ENCODE results near the gene RIIAD1. TPM values are rescaled to one million over a fixed set of nuclear protein-coding genes. Genes with fewer than 3 reads are reported as not detected.
"Not testable (repeated sequence)": the region's sequence is repeated elsewhere in the genome, so short reads cannot be mapped to it uniquely, and the experiment has no call there.

Gene RIIAD1
- total and polyA plus RNA-seq, 12 donors, result 0.44 to 31.3 (median 5.3) TPM; not detected in 4

DNA sequence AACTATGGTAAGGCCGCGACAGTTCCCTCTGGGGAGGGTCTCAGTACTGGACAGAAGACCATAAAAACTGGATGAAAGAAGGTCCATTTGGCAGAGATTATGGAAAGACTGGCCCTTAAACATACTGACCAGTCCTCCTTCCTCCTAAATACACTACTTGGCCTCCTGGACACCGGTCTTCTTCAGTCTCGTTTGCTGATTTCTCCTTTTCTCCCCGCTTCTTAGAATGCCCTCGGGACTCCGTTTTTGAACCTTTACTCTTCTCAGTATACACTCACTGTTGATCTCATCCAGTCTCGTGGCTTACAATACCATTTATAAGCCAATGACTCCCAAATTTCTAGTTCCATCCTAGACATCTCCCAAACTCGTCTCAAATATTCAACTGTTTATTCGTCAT lies 42.7 kb downstream of the RIIAD1 start:
- Histone ChIP-seq H3K4me3 (peak overlapping the region in 2 of 4 donors; percentile 76 to 81), H3K9me3 (replicated peaks in 1 of 3) (no peaks in the 10 kb centered on the region), H3K27ac (peak overlapping the region; percentile 6 to 91 (median 81)), H3K27me3 (no peaks in the 10 kb centered on the region), H3K36me3 (replicated peaks in 1 of 2) (peaks cover 0 to 30% of the 10 kb centered on the region in 2 donors), H3K4me1 (replicated peaks in 1 of 2) (peaks cover 9 to 11% of the 10 kb centered on the region in 2 donors)
- intact Hi-C loops (cut with DNase I), result no loop called here
- TF ChIP-seq, protein P1, sequence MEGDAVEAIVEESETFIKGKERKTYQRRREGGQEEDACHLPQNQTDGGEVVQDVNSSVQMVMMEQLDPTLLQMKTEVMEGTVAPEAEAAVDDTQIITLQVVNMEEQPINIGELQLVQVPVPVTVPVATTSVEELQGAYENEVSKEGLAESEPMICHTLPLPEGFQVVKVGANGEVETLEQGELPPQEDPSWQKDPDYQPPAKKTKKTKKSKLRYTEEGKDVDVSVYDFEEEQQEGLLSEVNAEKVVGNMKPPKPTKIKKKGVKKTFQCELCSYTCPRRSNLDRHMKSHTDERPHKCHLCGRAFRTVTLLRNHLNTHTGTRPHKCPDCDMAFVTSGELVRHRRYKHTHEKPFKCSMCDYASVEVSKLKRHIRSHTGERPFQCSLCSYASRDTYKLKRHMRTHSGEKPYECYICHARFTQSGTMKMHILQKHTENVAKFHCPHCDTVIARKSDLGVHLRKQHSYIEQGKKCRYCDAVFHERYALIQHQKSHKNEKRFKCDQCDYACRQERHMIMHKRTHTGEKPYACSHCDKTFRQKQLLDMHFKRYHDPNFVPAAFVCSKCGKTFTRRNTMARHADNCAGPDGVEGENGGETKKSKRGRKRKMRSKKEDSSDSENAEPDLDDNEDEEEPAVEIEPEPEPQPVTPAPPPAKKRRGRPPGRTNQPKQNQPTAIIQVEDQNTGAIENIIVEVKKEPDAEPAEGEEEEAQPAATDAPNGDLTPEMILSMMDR (IDR thresholded peaks at IDR 0.05), result no peak
- no peak for TF ChIP-seq POLR2A (IDR thresholded peaks at IDR 0.05)
- no peak for DNase-seq
- WGBS, 4 donors, result 57 to 69% (median 60%) methylated on average over 10 of the region's 10 CpGs

DNA sequence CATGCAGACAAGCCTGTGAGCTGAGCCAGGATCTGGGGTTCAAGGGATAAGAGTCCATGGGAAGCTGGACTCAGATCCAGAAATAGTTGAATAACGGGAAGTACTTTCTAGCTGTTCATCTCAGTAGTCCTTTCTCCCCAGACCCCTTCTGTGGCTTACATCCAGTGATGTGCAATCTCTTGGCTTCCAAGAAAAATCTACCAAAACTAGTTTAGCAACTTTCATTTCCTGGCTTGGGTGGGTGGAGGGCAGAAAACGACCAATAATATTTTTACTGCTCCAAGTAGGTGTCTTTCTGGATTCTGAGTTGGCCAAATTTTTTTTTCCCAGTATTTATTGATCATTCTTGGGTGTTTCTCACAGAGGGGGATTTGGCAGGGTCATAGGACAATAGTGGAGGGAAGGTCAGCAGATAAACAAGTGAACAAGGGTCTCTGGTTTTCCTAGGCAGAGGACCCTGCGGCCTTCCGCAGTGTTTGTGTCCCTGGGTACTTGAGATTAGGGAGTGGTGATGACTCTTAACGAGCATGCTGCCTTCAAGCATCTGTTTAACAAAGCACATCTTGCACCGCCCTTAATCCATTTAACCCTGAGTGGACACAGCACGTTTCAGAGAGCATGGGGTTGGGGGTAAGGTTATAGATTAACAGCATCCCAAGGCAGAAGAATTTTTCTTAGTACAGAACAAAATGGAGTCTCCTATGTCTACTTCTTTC lies 47.2 kb downstream of the RIIAD1 start:
- H3K4me3 ChIP-seq; intact Hi-C loops (cut with DNase I); H3K36me3 ChIP-seq (replicated peaks in 1 of 2); H3K4me1 ChIP-seq (replicated peaks in 1 of 2); DNase-seq; H3K9me3 ChIP-seq (replicated peaks in 1 of 3); H3K27me3 ChIP-seq; H3K27ac ChIP-seq: not testable (repeated sequence)
- WGBS, 4 donors, result 48 to 63% (median 55%) methylated on average over 2 of the region's 7 CpGs

DNA sequence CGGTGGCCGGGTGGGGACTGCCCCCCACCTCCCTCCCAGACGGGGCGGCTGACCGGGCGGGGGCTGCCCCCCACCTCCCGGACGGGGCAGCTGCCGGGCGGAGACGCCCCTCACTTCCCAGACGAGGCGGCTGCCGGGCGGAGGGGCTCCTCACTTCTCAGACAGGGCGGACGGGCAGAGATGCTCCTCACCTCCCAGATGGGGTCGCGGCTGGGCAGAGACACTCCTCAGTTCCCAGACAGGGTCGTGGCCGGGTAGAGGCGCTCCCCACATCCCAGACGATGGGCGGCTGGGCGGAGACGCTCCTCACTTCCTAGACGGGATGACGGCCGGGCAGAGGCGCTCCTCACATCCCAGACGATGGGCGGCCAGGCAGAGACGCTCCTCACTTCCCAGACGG lies 47.9 kb downstream of the RIIAD1 start:
- 85 to 94% (median 89%) methylated on average over 10 to 26 of the region's 34 CpGs for WGBS, 4 donors
- H3K36me3 ChIP-seq (replicated peaks in 1 of 2), result peaks cover 0 to 11% of the 10 kb centered on the region in 2 donors
- H3K4me3 ChIP-seq; H3K27me3 ChIP-seq; H3K4me1 ChIP-seq (replicated peaks in 1 of 2); H3K9me3 ChIP-seq (replicated peaks in 1 of 3); intact Hi-C loops (cut with DNase I); DNase-seq; H3K27ac ChIP-seq: not testable (repeated sequence)

DNA sequence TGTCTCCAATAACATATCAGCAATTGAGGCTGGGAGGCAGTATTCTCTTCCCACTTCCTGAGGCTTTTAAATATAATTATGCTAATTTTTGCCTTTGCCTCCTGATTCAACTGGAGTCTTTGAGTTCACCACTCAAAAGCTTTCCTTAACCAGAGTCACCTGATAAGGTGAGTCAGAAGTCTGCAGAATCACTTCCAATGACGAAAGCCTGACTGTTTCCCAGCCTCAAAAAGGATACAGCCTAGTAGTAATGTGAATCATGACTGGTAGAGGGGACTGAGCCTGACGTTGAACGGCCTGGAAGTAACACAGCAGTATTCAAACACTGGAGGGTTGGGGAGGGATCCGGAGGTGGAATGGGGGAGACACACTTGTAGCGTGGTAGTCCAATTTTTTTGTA lies 52.4 kb downstream of the RIIAD1 start:
- intact Hi-C loops (cut with DNase I), result no loop called here
- no peak overlapping the region for H3K27ac ChIP-seq
- H3K36me3 ChIP-seq (replicated peaks in 1 of 2), result peaks cover 0 to 27% of the 10 kb centered on the region in 2 donors
- TF ChIP-seq POLR2A (IDR thresholded peaks at IDR 0.05), result no peak
- TF ChIP-seq, protein P1 (IDR thresholded peaks at IDR 0.05), result no peak
- WGBS, 4 donors, result 61 to 84% (median 69%) methylated on average over 5 of the region's 5 CpGs
- H3K4me3 ChIP-seq, result no peak overlapping the region
- H3K27me3 ChIP-seq, result no peaks in the 10 kb centered on the region
- DNase-seq, result no peak
- no peaks in the 10 kb centered on the region for H3K4me1 ChIP-seq (replicated peaks in 1 of 2)
- H3K9me3 ChIP-seq (replicated peaks in 1 of 3), result no peaks in the 10 kb centered on the region

DNA sequence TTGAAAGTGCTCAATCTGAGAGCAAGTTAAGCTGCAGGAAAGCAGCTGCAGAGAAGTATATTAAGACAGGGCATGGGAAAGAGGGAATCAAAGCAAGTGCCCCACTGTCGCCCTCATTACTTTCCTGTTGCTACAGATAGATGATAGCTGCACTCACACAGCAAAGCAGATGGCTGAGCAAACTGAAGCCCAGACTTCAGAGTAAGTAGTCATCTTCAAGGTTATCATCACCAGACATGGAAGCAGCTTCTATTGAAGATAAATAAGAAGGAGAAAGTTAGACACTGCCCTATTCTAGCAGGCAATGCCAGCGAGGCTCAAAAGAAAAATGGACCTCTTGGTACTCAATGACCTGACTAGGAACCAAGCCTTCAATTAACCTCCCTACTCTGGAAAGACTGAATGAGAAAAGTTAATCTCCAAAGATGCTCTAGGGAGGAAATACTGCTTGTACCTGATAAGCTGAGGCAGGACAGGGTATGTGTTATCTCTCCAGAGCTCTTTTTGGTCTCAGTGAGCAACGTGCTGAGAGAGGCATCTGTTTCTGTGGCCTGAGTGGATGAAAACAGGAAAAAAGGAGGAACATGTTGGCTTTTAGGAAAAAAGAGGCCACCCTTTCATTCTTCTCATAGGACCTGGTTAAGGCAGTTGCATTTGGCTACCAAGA lies 53.1 kb downstream of the RIIAD1 start:
- H3K27me3 ChIP-seq, result no peaks in the 10 kb centered on the region
- no peaks in the 10 kb centered on the region for H3K4me1 ChIP-seq (replicated peaks in 1 of 2)
- no peak for DNase-seq
- peaks cover 0 to 28% of the 10 kb centered on the region in 2 donors for H3K36me3 ChIP-seq (replicated peaks in 1 of 2)
- H3K9me3 ChIP-seq (replicated peaks in 1 of 3), result no peaks in the 10 kb centered on the region
- no peak overlapping the region for H3K4me3 ChIP-seq
- H3K27ac ChIP-seq, result no peak overlapping the region
- no peak for TF ChIP-seq POLR2A (IDR thresholded peaks at IDR 0.05)
- TF ChIP-seq, protein P1 (IDR thresholded peaks at IDR 0.05), result no peak
- WGBS, 4 donors, result 68 to 98% (median 79%) methylated on average over 3 of the region's 3 CpGs
- intact Hi-C loops (cut with DNase I), result no loop called here

Measured in adrenal gland (tissue), 12 donors.